ENCODE results near the gene MAST4. TPM values are rescaled to one million over a fixed set of nuclear protein-coding genes. Genes with fewer than 3 reads are reported as not detected.

The MAST4 gene
- total RNA-seq, 4 donors from 2014 or later: 19.5 to 44.1 (median 24.1) TPM

DNA sequence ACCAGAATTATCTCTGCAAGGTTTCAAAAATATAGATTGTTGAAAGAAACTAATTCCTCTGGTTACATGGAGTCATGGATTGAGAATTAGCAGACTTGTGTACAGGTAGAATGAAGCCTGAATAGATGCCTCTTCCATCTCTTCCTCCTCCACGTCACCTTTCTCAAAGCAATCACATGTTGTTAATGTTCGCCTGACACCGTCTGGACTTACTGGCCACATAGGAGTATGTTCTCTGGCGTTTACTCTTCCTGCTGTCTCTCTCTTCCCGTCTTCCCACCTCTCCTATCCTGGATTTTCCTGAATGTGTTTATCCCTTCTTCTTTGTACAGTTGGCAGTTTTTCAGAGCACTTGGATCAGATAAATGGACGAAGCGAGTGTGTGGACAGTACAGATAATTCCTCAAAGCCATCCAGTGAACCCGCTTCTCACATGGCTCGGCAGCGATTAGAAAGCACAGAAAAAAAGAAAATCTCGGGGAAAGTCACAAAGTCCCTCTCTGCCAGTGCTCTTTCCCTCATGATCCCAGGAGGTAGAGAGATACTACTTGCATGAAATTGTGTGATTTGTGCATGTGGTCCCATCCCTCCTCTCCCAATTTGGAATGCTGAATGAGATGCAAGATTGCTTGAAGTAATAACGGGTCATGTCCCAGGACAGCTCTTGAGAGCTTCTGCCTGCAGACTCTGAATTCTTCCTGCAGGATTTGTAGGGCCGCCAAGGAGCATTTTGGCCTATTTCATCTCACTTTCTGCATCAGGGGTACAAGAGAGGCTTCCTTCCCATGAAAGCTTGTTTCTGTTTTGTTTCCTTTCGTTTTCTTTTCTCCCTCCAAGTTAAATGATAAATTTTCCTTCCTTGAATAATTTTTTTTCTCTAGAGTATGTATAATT is 553.1 kb downstream of the MAST4 start:
- peaks cover 0 to 29% (median 0%) of the 10 kb centered on the region in 3 donors for H3K36me3 ChIP-seq

GRCh38 chr5:67149951-67150523 is 553.8 kb downstream of the MAST4 start:
- Histone ChIP-seq H3K9me3 (no peaks in the 10 kb centered on the region), H3K36me3 (peaks cover 0 to 25% (median 0%) of the 10 kb centered on the region in 3 donors), H3K4me1 (peaks cover 0 to 5% (median 0%) of the 10 kb centered on the region in 4 donors), H3K4me3 (peak overlapping the region in 1 of 4 donors; percentile 29), H3K27me3 (no peaks in the 10 kb centered on the region), H3K27ac (no peak overlapping the region)
- TF ChIP-seq POLR2A (IDR thresholded peaks at IDR 0.05) (no peak), EP300 (IDR thresholded peaks at IDR 0.05) (no peak)
- TF ChIP-seq, protein P1, sequence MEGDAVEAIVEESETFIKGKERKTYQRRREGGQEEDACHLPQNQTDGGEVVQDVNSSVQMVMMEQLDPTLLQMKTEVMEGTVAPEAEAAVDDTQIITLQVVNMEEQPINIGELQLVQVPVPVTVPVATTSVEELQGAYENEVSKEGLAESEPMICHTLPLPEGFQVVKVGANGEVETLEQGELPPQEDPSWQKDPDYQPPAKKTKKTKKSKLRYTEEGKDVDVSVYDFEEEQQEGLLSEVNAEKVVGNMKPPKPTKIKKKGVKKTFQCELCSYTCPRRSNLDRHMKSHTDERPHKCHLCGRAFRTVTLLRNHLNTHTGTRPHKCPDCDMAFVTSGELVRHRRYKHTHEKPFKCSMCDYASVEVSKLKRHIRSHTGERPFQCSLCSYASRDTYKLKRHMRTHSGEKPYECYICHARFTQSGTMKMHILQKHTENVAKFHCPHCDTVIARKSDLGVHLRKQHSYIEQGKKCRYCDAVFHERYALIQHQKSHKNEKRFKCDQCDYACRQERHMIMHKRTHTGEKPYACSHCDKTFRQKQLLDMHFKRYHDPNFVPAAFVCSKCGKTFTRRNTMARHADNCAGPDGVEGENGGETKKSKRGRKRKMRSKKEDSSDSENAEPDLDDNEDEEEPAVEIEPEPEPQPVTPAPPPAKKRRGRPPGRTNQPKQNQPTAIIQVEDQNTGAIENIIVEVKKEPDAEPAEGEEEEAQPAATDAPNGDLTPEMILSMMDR (IDR thresholded peaks at IDR 0.05): peak; percentile 33 to 65 (median 46)
- no peak for DNase-seq (ENCODE audit: low spot score in 2 of 2)
- WGBS, 2 donors: 67 to 88% methylated on average over 1 of the region's 1 CpG

More for the DNA sequence above, 553.1 kb downstream of the MAST4 start:
- no peaks in the 10 kb centered on the region for H3K9me3 ChIP-seq
- no peak for TF ChIP-seq POLR2A (IDR thresholded peaks at IDR 0.05)
- TF ChIP-seq EP300 (IDR thresholded peaks at IDR 0.05): no peak
- TF ChIP-seq, protein P1 (IDR thresholded peaks at IDR 0.05): no peak
- H3K27ac ChIP-seq: peak overlapping the region in 1 of 4 donors; percentile 50
- no peak for DNase-seq (ENCODE audit: low spot score in 2 of 2)
- H3K27me3 ChIP-seq: no peaks in the 10 kb centered on the region
- H3K4me3 ChIP-seq: peak overlapping the region in 1 of 4 donors; percentile 29
- H3K4me1 ChIP-seq: peaks cover 0 to 5% (median 0%) of the 10 kb centered on the region in 4 donors
- WGBS, 2 donors: 56 to 78% methylated on average over 14 of the region's 14 CpGs

DNA sequence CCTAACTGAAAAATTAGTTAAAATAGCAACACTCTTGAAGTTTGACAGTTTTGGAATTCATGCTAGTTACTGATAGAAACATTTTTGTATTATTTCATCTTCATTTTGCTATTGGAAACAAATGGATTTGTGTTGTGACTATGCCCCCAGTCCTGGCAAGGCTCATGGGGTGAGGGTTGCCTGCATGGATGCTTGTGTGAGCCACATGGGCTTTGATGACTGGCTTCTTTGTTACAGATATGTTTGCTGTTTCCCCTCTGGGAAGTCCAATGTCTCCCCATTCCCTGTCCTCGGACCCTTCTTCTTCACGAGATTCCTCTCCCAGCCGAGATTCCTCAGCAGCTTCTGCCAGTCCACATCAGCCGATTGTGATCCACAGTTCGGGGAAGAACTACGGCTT is 556.2 kb downstream of the MAST4 start:
- Histone ChIP-seq H3K36me3 (peaks cover 0 to 21% (median 0%) of the 10 kb centered on the region in 3 donors), H3K9me3 (no peaks in the 10 kb centered on the region), H3K27ac (no peak overlapping the region), H3K4me3 (no peak overlapping the region), H3K27me3 (no peaks in the 10 kb centered on the region), H3K4me1 (peaks cover 0 to 5% (median 0%) of the 10 kb centered on the region in 4 donors)
- TF ChIP-seq EP300 (IDR thresholded peaks at IDR 0.05) (no peak), POLR2A (IDR thresholded peaks at IDR 0.05) (no peak)
- TF ChIP-seq, protein P1 (IDR thresholded peaks at IDR 0.05): no peak
- no peak for DNase-seq (ENCODE audit: low spot score in 2 of 2)
- WGBS, 2 donors: 52 to 63% methylated on average over 6 of the region's 6 CpGs

GRCh38 chr5:67153292-67153691 is 557.1 kb downstream of the MAST4 start:
- H3K36me3 ChIP-seq: peaks cover 0 to 21% (median 0%) of the 10 kb centered on the region in 3 donors
- H3K9me3 ChIP-seq: no peaks in the 10 kb centered on the region
- TF ChIP-seq, protein P1 (IDR thresholded peaks at IDR 0.05): no peak
- TF ChIP-seq EP300 (IDR thresholded peaks at IDR 0.05): no peak
- no peak for TF ChIP-seq POLR2A (IDR thresholded peaks at IDR 0.05)
- WGBS, 2 donors: 91 to 96% methylated on average over 2 of the region's 2 CpGs
- DNase-seq (ENCODE audit: low spot score in 2 of 2): no peak
- peaks cover 0 to 5% (median 0%) of the 10 kb centered on the region in 4 donors for H3K4me1 ChIP-seq
- H3K27ac ChIP-seq: no peak overlapping the region
- no peaks in the 10 kb centered on the region for H3K27me3 ChIP-seq
- H3K4me3 ChIP-seq: no peak overlapping the region

Measured in tibial nerve (tissue), 4 donors.